GM21619 (cell line): ENCODE data around the gene CTIF.

Source experiments
- ATAC-seq: cut with Tn5 transposase; IDR thresholded peaks from one replicate; pipeline ENCODE4 v1.9.1; 2021; ENCODE audit not compliant: unreplicated experiment

The CTIF gene

DNA sequence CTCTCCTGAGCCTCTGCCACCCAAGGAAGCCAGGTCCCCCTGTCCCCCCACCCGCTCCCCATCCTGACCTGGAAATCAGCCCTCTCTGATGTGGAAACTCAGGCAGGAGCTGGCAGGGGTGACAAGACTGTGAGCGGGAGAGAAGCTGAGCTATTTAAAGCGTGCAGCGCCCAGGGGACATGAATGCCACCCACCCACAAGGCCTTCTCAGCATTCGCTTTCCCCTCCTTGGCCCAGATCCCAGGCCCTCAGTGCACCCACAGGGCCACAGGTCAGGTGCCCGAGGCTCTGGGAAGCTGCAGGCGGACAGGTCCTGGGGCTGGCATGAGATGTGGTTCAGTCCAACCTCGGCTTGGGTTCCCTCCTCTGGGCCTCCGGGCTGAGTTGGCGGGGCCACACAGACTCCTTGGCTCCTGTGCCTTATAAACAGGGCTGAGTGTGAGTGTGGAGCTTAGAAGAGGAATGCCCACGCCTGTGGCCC lies 243.6 kb downstream of the CTIF start:
- ATAC-seq, result no peak

DNA sequence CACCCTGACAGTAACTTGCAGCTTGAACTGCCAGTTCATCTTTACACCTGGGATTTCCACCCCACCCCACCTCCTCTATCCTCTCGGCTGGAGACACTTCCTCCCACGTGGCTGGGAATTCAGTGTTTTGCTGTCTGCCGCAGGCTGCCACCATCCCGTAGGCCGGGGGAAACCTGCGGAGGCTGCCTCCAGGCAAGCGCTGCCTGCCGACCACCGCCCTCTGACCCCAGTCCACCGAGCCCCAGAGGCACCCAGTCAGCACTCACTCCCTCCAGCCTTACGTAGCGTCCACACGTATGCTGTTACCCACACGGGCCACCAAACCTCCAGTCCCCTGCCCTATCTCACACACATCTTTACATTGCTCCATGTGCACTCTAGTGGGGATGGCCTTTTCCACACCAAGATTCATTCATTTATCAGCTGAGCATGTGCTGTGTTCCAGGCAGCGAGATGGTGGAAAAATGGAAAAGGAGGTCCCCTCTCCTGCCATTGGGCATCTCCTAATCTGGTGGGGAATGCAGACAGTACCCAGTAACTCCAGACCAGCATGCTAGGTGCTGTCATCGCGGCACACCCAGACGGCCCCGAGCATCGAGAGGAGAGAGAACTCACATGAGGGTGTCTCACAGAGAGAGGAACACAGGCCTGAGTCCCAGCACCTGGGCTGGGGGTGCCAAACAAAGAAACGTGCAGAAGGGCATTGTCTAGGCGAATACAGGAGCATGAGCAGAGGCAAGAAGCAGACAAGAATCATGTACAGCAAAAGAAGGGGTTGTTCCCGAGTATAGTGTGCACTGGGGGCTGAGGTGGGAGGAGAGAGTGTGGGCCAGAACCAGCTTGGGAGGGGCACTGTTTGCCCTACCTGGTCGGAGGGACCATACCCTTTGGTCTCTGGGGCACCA lies 245.0 kb downstream of the CTIF start:
- no peak for ATAC-seq

DNA sequence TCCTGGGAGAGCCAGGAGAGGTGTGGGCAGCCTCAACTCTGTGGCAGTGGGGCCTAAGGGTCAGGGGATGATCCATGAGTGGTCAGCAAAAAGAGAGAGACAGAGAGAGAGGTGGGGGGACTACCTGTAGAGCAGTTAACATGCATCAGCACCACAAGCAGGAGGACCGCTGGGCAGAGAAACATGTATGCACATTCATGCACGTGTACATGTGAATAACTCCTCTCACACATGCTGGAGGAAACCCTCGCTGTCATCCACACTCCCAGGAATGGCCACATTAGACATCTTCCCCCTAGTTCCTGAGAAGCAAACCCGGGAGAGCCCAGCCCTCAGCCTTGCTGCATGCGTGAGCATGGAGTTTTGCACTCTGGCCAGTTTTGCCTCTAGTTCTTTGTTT lies 245.8 kb downstream of the CTIF start:
- no peak for ATAC-seq

DNA sequence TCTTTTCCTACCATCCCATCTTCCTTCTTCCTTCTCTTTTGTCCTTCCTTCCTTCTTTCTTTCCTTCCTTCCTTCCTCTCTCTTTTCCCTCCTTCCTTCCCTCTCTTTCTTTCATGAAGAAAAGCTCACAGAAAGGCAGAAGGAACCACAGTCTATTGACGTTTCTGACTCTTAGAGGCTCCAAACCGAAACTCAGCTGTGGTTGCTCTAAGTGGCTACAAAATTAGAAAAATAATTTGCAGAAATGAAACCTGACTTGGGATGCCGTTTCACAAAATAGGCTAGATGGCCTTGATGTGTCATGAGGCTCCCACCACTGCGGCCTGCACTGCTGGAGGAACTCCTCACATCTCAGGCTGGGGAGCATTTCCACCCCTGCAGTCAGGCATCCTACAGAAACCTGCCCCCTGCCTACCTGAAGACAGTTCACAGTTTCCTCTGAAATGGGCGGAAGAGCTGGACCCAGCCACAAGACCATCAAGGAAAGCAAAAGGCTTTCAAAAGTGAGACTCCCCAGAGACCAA lies 246.3 kb downstream of the CTIF start:
- peak; percentile 90 for ATAC-seq

DNA sequence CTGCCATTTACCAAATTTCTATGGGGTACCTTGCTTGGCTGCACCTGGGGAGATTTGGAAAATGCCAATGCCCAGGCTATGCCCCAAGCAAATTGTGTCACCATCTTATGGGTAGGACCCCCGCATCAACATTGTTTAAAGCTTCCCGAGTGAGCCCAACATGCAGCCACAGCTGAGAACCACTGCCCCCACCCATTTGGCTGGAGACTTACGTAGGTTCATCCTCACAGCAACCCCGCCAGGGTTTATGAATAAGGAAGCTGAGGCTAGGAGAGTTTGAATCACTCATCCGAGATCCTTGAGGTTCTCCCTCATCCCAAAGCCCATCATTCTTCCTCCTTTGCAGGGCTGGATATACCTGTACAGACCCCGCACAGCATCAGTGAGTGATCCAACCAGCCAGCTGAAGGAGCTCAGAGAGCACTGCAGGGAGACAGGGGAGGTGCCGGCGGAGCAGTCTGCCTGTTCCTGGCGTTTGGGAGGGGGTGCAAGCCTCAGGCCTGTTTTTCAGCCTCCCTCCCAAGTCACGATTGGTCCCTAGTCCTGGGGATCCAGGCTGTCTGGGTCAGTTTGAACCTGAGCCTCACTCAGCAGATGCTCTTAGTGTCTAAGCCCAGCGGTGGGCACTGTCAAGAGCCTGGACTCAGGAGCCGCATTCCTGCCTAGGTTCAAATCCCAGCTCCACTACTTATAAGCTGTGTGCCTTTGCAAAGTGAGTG lies 247.1 kb downstream of the CTIF start:
- ATAC-seq, result no peak

DNA sequence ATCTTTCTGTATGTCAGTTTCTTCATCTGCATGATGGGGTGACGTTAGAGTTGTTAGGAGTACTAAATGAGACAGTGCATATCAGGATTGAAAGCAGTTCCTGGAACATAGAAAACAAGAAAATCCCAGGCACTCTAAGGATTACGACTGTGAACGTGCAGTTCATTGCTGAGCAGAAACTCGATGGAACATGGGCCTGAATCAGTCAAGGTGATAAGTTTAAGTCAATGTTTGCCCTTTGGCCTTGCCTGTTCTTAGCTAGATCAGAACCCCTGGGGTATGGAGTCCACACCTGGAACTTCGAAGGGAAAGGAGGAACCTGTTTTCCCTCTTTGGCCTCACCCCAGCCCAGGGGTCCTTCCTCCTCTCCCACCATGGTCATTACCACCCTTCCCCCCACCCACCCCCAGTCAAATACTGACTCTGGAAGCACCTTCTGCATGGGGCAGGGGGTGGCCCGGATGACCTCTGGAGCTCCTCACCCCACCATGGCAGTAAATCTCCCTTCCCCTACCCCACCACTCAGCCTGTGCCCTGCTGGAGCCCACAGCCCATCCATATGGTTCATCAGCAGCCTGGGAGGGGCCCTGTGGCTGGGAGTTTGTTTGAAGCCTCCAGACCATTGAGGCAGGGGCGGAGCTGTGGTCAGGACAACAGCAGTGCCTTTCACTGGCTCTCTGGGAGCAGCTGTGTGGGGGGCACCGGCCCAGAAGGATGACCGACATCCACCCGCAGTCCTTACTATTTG lies 247.8 kb downstream of the CTIF start:
- no peak for ATAC-seq

DNA sequence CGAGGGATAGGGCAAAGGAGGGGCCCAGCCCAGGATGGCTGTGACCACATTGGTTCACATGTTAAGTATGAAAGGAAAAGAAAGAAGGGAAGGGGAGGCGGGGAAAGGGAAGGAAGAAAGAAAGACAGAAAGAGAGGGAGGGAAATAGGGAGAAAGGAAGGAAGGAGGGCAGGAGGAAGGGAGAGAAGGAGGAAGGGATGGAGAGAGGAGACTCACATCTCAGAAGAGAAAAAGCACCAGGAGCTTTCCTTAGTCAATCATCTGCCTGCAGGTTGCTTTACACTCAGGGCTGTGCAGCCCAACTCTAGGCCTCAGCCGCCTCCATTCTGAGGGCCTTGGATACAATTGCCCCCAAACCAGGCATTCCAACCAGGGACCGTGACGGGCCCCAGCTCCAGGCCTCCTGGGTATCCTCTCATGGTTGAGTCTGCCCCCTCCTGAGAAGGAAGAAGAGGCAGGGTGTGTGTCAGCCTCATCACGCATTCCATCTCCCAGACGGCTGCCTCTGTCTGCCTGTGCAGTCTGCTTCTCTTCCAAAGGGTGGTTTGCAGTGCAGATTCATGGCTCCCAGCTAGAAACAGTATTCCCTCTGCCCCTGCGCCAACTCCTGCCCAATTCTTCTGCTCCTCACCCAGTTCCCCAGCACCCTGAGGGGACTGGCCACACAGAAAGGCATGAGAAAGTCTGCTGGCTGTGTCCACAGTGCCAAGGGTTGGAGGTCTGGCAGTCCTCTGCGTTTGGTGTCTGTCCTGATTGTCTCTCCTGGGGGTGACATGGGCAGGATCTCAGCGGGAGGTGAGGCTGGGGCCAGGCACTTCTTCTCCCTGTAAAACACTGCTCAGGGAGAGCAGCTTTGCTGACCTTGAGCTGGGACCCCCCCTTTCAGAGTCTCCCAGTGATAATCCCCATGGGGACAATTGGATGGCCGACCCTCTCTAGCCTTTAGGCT lies 248.6 kb downstream of the CTIF start:
- ATAC-seq, result no peak

DNA sequence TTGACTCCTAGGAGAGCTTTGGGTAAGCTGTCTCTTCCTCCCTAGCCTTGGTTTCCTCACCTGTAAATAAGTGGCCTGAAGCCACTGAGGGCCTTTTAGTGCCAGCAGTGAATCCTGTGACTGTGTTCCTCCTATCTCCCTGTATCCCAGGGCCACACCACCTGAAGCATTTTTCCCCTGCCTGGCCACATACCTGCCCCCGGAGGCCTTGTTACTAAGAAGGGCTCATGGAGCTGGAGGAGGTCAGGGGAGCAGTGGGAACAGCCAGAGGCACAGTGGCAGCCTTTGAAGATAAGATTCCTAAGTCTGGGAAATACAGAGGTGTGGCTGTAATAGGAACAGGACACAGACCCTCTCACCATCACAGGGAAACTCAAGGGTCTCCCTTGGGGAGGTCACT lies 249.5 kb downstream of the CTIF start:
- ATAC-seq, result no peak

DNA sequence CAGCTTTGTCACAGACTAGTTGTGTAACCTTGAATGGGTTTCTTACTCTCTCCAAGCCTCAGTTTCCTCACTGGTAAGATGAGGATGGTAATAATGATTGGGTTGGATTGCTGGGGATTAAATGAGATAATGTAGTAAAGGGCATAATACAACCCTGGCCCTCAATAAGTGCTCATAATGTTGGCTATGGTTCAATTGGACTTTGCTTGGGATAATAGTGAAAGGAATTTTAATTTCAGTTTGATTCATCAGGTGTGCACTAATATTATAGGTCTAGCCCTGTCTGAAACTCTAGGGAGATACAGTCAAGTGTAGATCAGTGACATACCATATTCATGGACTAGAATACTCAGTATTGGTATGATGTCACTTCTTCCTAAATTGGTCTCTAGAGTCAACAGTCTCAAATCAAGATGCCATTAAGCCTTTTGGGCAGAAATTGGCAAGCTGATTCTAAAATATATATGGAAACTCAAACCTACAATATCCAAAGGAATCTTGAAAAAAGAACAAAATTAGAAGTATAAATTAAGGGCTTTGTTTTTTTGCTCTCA lies 250.5 kb downstream of the CTIF start:
- no peak for ATAC-seq

DNA sequence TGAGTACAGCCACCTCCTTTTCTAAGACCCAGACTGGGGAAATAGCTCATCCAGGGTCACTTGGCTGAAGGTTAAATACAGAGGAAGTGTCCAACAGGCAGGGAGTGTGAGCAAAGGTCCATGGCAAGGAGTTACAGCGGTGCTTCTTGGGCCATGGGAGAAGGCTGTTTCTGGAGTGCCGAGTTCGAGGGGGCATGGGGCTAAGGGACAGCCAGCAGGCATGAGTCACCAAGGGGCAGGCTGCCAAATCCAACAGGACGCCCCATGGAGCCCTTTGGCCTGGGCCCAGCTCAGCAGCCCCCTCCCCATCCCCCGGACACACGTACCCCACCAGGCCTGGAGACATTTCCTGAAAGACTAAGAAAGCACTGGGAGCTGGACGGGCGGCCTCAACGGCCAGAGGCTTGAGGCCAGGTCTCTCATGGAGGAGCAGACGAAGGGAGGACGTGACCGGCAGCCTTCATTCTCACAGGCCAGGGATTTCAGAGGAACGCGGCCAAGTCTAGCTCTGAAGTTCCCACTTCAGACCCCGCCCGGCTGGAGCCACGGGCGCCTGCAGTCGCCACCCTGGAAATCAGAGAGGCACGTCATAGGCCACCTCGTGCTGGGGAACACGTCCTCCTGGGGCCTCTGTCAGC lies 251.5 kb downstream of the CTIF start:
- no peak for ATAC-seq

DNA sequence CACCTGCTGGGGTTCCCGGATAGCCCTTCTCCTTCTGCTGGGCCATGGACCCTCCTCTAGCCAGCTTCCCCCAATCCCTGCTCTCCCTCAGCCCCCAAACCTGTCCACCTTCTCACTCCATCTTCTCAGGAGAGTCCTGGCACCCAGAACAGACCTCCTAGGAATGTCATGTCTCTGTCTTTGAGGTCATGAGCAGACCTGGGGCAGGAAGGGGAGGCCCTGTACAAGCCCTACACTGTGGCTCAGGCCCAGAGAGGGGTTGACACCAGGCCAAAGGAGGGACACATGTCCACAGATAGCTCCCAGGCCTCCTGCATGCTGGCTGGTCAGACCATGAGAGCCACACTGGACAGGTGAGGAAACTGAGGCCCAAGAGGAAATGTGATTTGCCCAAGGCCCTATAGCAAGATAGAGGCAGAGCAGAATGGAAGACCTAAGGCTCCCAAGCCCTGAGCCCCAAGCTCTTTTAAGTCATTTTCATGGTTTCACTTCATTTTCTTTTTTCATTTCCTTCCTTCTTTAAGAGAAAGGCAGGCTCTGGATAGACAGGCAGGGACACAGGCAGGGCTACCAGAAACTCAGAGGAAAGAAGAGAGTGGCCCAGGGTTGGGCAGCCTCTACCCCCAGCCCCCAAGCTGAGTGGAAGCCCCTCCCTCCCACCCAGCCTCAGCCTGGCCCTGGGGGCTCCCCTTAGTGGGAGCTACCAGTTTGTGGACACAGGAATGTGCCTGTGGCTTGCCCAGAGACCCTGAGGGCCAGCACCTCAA lies 252.2 kb downstream of the CTIF start:
- no peak for ATAC-seq

DNA sequence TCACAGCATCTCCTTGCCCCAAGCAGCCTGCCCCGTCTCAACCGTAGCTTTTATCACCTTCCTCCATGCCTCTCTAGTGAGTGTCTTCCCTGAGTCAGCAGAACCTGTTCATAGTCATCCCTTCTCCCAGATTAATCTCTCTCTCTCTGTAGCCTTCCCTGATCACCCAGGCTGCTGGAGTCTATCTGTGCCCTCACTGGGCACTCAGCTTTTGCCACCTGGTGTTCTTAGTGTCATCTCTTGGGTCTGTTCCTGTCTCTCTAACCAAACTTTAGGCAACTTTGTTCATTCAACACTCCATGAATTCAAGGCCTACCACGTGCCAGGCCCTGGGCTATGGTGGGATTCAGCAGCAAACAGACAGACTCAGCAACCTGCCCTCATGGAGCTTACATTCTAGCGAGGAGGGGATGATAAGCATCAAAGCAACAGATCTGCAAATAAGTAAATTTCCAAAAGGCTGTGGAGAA lies 252.8 kb downstream of the CTIF start:
- ATAC-seq, result no peak

DNA sequence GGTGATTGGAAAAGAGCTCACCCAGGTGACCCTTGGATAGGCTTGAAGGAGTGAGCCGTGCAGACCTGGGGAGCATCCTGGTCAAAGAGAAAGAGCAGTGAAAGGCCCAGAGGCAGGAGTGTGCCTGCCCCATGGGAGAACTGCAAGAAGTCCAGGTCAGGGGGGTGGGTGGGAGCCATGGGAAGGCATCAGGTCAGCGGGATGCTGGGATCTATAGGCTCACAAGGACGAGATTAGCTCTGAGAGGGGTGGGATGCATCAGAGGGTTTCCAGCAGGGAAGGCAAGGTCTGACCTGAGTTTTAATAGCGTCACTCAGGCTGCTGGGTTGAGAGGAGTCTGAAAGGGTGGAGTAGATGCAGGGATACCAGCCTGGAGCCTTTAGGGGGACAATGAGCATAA lies 253.3 kb downstream of the CTIF start:
- no peak for ATAC-seq

DNA sequence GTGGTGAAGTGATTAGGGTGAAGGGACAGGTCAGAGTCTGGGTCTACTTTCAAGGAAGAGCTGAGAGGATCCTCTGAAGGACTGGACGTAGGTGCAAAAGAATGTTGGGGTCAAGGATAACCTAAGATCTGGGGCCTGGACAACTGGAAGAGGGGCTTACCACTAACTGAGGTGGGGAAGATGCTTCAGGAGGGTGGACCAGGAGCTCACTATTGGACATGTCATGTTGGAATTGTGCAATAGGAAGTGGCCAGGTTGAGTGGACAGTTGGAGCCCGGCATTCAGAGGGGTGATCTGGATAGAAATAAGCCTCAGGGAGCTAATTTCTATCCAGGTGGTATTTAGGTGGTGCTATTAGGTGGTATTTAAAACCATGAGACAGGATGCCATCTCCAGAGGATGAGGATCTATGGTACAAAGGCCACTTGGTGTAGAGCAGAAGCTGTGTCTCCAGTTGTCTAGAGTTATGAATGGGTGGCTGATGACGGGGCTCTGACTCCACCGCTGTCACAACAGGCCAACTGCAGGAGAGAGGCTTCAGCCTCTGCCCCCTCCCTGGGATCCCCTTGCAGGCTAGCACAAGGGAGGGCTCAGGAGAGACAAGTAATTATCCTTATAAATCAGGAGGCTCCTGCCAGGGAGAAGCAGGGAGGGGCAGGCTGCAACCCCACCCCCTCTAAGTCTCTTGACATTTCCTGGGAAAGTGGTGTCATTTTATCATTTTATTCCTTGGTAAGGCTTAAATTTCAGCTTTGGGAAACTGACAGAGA lies 254.0 kb downstream of the CTIF start:
- ATAC-seq, result no peak

DNA sequence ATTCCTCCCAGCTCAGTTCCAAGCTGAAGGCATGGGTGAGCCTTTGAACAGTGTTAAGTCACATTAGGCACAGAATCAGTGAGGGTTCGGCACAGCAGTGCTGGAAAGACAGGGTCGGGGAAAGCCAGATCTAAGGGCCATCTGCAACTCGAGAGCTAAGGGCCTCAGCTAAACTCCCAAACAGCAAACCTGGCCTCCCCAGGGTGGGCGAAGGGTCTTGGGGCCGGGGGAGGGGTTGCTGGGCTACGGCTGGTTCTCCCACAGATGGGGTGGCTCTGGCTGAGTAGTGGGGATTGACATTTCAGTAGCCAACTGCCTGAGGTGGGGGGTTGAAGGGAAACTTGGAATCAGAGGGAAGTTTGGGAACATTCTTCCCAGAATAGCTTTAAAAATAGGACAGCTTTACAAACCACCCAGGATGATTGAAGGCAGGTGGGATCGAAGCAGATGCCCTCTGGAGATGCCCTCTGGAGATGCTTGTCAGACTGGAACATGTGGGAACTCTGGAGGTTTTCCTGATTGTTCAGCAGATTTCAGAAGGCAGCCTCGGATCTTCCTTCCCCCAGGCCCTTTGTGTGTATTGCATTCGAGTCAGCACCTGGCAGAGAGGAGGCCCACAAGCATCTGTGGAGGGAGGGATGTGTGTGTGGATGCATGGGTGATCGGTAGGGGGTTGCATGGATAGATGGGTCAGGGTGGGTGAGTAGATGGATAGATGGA lies 255.6 kb downstream of the CTIF start:
- no peak for ATAC-seq

DNA sequence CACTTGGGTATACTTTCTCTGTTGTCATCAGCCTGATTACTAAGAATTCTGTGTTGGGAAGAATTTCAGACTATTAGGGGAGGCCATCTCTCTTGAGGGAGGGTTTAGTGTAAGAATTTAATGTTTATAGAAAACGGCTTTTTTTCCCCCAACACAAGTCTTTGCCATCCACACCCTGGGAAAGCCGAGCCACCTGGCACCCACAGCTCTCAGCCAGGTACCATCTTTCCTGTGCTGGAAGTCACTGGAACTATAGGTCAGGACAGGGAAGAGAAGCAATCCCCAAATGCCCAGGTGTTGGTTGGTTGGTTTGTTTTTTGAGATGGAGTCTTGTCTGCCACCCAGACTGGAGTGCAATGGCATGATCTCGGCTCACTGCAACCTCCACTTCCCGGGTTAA lies 256.9 kb downstream of the CTIF start:
- no peak for ATAC-seq
